Activated T-helper 2 cell treated with anti-CD3 and anti-CD28 coated beads, Interferon-gamma antibody, Interleukin-2, Interleukin-4, amounts not matched to agents 10 μg/mL and 5 μg/mL and 100 μg/mL, durations not matched to agents 14 hours and 24 hours and 36 hours (primary cell): Measurements from ENCODE around the gene REV3L. TPM values are rescaled to one million over a fixed set of nuclear protein-coding genes. Genes with fewer than 3 reads are reported as not detected.

Source experiments
- DNase-seq: peaks from one replicate; pipeline ENCODE4 v3.0.0; 2021; ENCODE audit warnings: low spot score
- H3K27ac Mint-ChIP-seq: one replicate; pipeline ENCODE4 v1.8.0; 2021; ENCODE audit warnings: mixed read lengths
- H3K27me3 Mint-ChIP-seq: one replicate; pipeline ENCODE4 v1.8.0; 2021; ENCODE audit warnings: low read depth, mixed read lengths
- H3K36me3 Mint-ChIP-seq: one replicate; pipeline ENCODE4 v1.8.0; 2021; ENCODE audit warnings: low read depth, mixed read lengths
- H3K4me1 Mint-ChIP-seq: one replicate; pipeline ENCODE4 v1.8.0; 2021; ENCODE audit warnings: low read depth, mixed read lengths
- H3K4me3 Mint-ChIP-seq: one replicate; pipeline ENCODE4 v1.8.0; 2021; ENCODE audit warnings: low read depth, mild to moderate bottlenecking, moderate library complexity, mixed read lengths
- H3K9me3 Mint-ChIP-seq: one replicate; pipeline ENCODE4 v1.8.0; 2021; ENCODE audit warnings: mixed read lengths
- intact Hi-C: fragments of 100-400 bp; cut with micrococcal nuclease; formaldehyde crosslinking; loops from one replicate; pipeline ENCODE4 v1.15.1; 2023
- total RNA-seq: library from RNA; stranded (reverse); gene quantifications from 2 replicates; pipeline ENCODE4 v1.2.3, GENCODE V29; 2022

Gene REV3L
- total RNA-seq, 1 donor from 2014 or later = 19.4 TPM

- peaks cover 57% of the 10 kb centered on the region for H3K4me1 Mint-ChIP-seq
- no peak for DNase-seq
Measured at GRCh38 chr6:111428811-111429210, 54.2 kb downstream of the REV3L start.

GRCh38 chr6:111427341-111428116, 55.5 kb downstream of the REV3L start:
- H3K27ac Mint-ChIP-seq = peak overlapping the region; percentile 14
- H3K4me3 Mint-ChIP-seq = peak overlapping the region; percentile 49
- no peak for DNase-seq
- H3K4me1 Mint-ChIP-seq = peaks cover 55% of the 10 kb centered on the region
- H3K27me3 Mint-ChIP-seq = no peaks in the 10 kb centered on the region
- peaks cover 37% of the 10 kb centered on the region for H3K36me3 Mint-ChIP-seq
- intact Hi-C loops = loop anchor here (5.0 kb wide), 1 partner anchor 50 kb away; no protein-coding TSS in a partner anchor
- peaks cover 20% of the 10 kb centered on the region for H3K9me3 Mint-ChIP-seq

More at GRCh38 chr6:111428811-111429210, 54.2 kb downstream of the REV3L start:
- peaks cover 20% of the 10 kb centered on the region for H3K9me3 Mint-ChIP-seq
- intact Hi-C loops = loop anchor here (5.0 kb wide), 1 partner anchor 52 kb away; no protein-coding TSS in a partner anchor
- H3K36me3 Mint-ChIP-seq = peaks cover 49% of the 10 kb centered on the region
- H3K27me3 Mint-ChIP-seq = no peaks in the 10 kb centered on the region
- H3K27ac Mint-ChIP-seq = no peak overlapping the region
- H3K4me3 Mint-ChIP-seq = no peak overlapping the region

- Mint-ChIP-seq H3K36me3 (peaks cover 24% of the 10 kb centered on the region), H3K27me3 (no peaks in the 10 kb centered on the region), H3K9me3 (peaks cover 18% of the 10 kb centered on the region), H3K4me3 (no peak overlapping the region), H3K27ac (no peak overlapping the region), H3K4me1 (peaks cover 38% of the 10 kb centered on the region)
- intact Hi-C loops = no loop called here
- DNase-seq = no peak
Measured at GRCh38 chr6:111423960-111424846, 58.8 kb downstream of the REV3L start.

- Mint-ChIP-seq H3K36me3 (peaks cover 13% of the 10 kb centered on the region), H3K4me3 (no peak overlapping the region), H3K4me1 (peaks cover 34% of the 10 kb centered on the region), H3K27me3 (no peaks in the 10 kb centered on the region), H3K9me3 (peaks cover 8% of the 10 kb centered on the region), H3K27ac (no peak overlapping the region)
- DNase-seq = no peak
- intact Hi-C loops = no loop called here
Measured at GRCh38 chr6:111423055-111423633, 59.9 kb downstream of the REV3L start.

- DNase-seq = no peak
- Mint-ChIP-seq H3K4me1 (peaks cover 18% of the 10 kb centered on the region), H3K4me3 (no peak overlapping the region), H3K27ac (no peak overlapping the region), H3K36me3 (no peaks in the 10 kb centered on the region), H3K27me3 (no peaks in the 10 kb centered on the region), H3K9me3 (no peaks in the 10 kb centered on the region)
- intact Hi-C loops = no loop called here
Measured at GRCh38 chr6:111418971-111419693, 63.9 kb downstream of the REV3L start.

- H3K36me3 Mint-ChIP-seq = no peaks in the 10 kb centered on the region
Measured at GRCh38 chr6:111417946-111418345, 65.1 kb downstream of the REV3L start.

GRCh38 chr6:111417181-111417585, 65.8 kb downstream of the REV3L start:
- DNase-seq = no peak
- H3K4me1 Mint-ChIP-seq = peaks cover 8% of the 10 kb centered on the region
- H3K27ac Mint-ChIP-seq = no peak overlapping the region
- no peak overlapping the region for H3K4me3 Mint-ChIP-seq
- peaks cover 2% of the 10 kb centered on the region for H3K36me3 Mint-ChIP-seq
- H3K27me3 Mint-ChIP-seq = no peaks in the 10 kb centered on the region
- intact Hi-C loops = no loop called here
- H3K9me3 Mint-ChIP-seq = no peaks in the 10 kb centered on the region

More at GRCh38 chr6:111417946-111418345, 65.1 kb downstream of the REV3L start:
- Mint-ChIP-seq H3K27me3 (no peaks in the 10 kb centered on the region), H3K27ac (no peak overlapping the region), H3K4me3 (no peak overlapping the region), H3K9me3 (no peaks in the 10 kb centered on the region), H3K4me1 (peaks cover 7% of the 10 kb centered on the region)
- intact Hi-C loops = no loop called here
- no peak for DNase-seq

GRCh38 chr6:111416529-111416928, 66.5 kb downstream of the REV3L start:
- H3K27me3 Mint-ChIP-seq = no peaks in the 10 kb centered on the region
- peaks cover 9% of the 10 kb centered on the region for H3K36me3 Mint-ChIP-seq
- intact Hi-C loops = no loop called here
- H3K4me3 Mint-ChIP-seq = no peak overlapping the region
- H3K9me3 Mint-ChIP-seq = no peaks in the 10 kb centered on the region
- DNase-seq = no peak
- H3K27ac Mint-ChIP-seq = no peak overlapping the region
- peaks cover 13% of the 10 kb centered on the region for H3K4me1 Mint-ChIP-seq

GRCh38 chr6:111414373-111414772, 68.6 kb downstream of the REV3L start:
- Mint-ChIP-seq H3K36me3 (peaks cover 22% of the 10 kb centered on the region), H3K27ac (no peak overlapping the region), H3K27me3 (no peaks in the 10 kb centered on the region), H3K9me3 (no peaks in the 10 kb centered on the region), H3K4me1 (peaks cover 18% of the 10 kb centered on the region), H3K4me3 (no peak overlapping the region)
- no peak for DNase-seq
- intact Hi-C loops = no loop called here

- H3K36me3 Mint-ChIP-seq = peaks cover 31% of the 10 kb centered on the region
- peaks cover 17% of the 10 kb centered on the region for H3K4me1 Mint-ChIP-seq
- H3K27me3 Mint-ChIP-seq = no peaks in the 10 kb centered on the region
- H3K27ac Mint-ChIP-seq = no peak overlapping the region
- H3K4me3 Mint-ChIP-seq = no peak overlapping the region
- intact Hi-C loops = no loop called here
- no peak for DNase-seq
- no peaks in the 10 kb centered on the region for H3K9me3 Mint-ChIP-seq
Measured at GRCh38 chr6:111411978-111412566, 70.9 kb downstream of the REV3L start.

- no peak for DNase-seq
- Mint-ChIP-seq H3K4me1 (peaks cover 19% of the 10 kb centered on the region), H3K27me3 (no peaks in the 10 kb centered on the region), H3K36me3 (peaks cover 38% of the 10 kb centered on the region), H3K27ac (no peak overlapping the region), H3K9me3 (no peaks in the 10 kb centered on the region), H3K4me3 (no peak overlapping the region)
- intact Hi-C loops = no loop called here
Measured at GRCh38 chr6:111411046-111411445, 72.0 kb downstream of the REV3L start.

- Mint-ChIP-seq H3K9me3 (no peaks in the 10 kb centered on the region), H3K4me3 (no peak overlapping the region), H3K4me1 (peaks cover 22% of the 10 kb centered on the region), H3K36me3 (peaks cover 41% of the 10 kb centered on the region), H3K27ac (no peak overlapping the region), H3K27me3 (no peaks in the 10 kb centered on the region)
- intact Hi-C loops = no loop called here
- no peak for DNase-seq
Measured at GRCh38 chr6:111410371-111410770, 72.6 kb downstream of the REV3L start.
